ENCODE measurements around the gene ARF1. TPM values are rescaled to one million over a fixed set of nuclear protein-coding genes. Genes with fewer than 3 reads are reported as not detected.

Gene ARF1
- total RNA-seq, 1 donor, result 231 TPM

- H3K27me3 ChIP-seq (ENCODE audit: insufficient read depth, low read length), result no peaks in the 10 kb centered on the region
- peaks cover 26% of the 10 kb centered on the region for H3K4me1 ChIP-seq (ENCODE audit: insufficient read depth, low read length)
- DNase-seq (ENCODE audit: insufficient read length, low spot score, missing footprints), result peak; percentile 68
- H3K4me3 ChIP-seq (ENCODE audit: insufficient read depth, low read length), result no peak overlapping the region
- no peak overlapping the region for H3K27ac ChIP-seq (ENCODE audit: low read depth, low read length)
- no peak for TF ChIP-seq CTCF (IDR thresholded peaks at IDR 0.05; ENCODE audit: extremely low read depth, low read depth, low read length)
- H4K20me1 ChIP-seq (ENCODE audit: insufficient read depth, low read length), result peaks cover 4% of the 10 kb centered on the region
- H3K79me2 ChIP-seq (ENCODE audit: insufficient read depth, low read length), result peaks cover 48% of the 10 kb centered on the region
- no peaks in the 10 kb centered on the region for H3K9me3 ChIP-seq (ENCODE audit: low read depth, low read length)
- H3K36me3 ChIP-seq (ENCODE audit: insufficient read depth, low read length), result peaks cover 14% of the 10 kb centered on the region
- no peak overlapping the region for H2AFZ ChIP-seq (ENCODE audit: low read length)
- no peak overlapping the region for H3K4me2 ChIP-seq (ENCODE audit: insufficient read depth, low read length)
Measured at GRCh38 chr1:228105996-228106799, 23.7 kb downstream of the ARF1 start.

DNA sequence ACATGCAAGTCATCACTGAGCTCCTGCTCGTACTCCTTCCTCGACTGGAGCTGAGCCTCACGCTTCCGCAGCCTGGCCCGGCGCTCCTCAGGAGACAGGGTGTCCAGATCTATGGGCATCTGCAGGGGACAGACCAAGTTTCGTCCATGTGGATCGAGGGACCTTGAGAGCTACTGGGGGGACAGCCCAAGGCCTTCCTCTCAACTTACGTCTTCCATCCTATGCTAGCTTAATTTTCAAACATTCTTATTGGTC, 24.2 kb downstream of the ARF1 start:
- Histone ChIP-seq H3K4me3 (ENCODE audit: insufficient read depth, low read length) (no peak overlapping the region), H3K79me2 (ENCODE audit: insufficient read depth, low read length) (peaks cover 43% of the 10 kb centered on the region), H3K36me3 (ENCODE audit: insufficient read depth, low read length) (peaks cover 14% of the 10 kb centered on the region), H2AFZ (ENCODE audit: low read length) (no peak overlapping the region), H4K20me1 (ENCODE audit: insufficient read depth, low read length) (no peaks in the 10 kb centered on the region), H3K9me3 (ENCODE audit: low read depth, low read length) (no peaks in the 10 kb centered on the region), H3K4me2 (ENCODE audit: insufficient read depth, low read length) (no peak overlapping the region), H3K27ac (ENCODE audit: low read depth, low read length) (no peak overlapping the region), H3K27me3 (ENCODE audit: insufficient read depth, low read length) (no peaks in the 10 kb centered on the region), H3K4me1 (ENCODE audit: insufficient read depth, low read length) (peaks cover 26% of the 10 kb centered on the region)
- TF ChIP-seq CTCF (IDR thresholded peaks at IDR 0.05; ENCODE audit: extremely low read depth, low read depth, low read length), result no peak
- DNase-seq (ENCODE audit: insufficient read length, low spot score, missing footprints), result peak; percentile 52

- H3K79me2 ChIP-seq (ENCODE audit: insufficient read depth, low read length), result peaks cover 35% of the 10 kb centered on the region
- H3K27ac ChIP-seq (ENCODE audit: low read depth, low read length), result no peak overlapping the region
- no peak for TF ChIP-seq CTCF (IDR thresholded peaks at IDR 0.05; ENCODE audit: extremely low read depth, low read depth, low read length)
- H3K4me1 ChIP-seq (ENCODE audit: insufficient read depth, low read length), result peaks cover 26% of the 10 kb centered on the region
- no peaks in the 10 kb centered on the region for H3K27me3 ChIP-seq (ENCODE audit: insufficient read depth, low read length)
- H3K4me3 ChIP-seq (ENCODE audit: insufficient read depth, low read length), result no peak overlapping the region
- DNase-seq (ENCODE audit: insufficient read length, low spot score, missing footprints), result peak; percentile 46
- no peaks in the 10 kb centered on the region for H4K20me1 ChIP-seq (ENCODE audit: insufficient read depth, low read length)
- no peaks in the 10 kb centered on the region for H3K9me3 ChIP-seq (ENCODE audit: low read depth, low read length)
- peaks cover 14% of the 10 kb centered on the region for H3K36me3 ChIP-seq (ENCODE audit: insufficient read depth, low read length)
- no peak overlapping the region for H2AFZ ChIP-seq (ENCODE audit: low read length)
- H3K4me2 ChIP-seq (ENCODE audit: insufficient read depth, low read length), result no peak overlapping the region
Measured at GRCh38 chr1:228107636-228108035, 25.1 kb downstream of the ARF1 start.

DNA sequence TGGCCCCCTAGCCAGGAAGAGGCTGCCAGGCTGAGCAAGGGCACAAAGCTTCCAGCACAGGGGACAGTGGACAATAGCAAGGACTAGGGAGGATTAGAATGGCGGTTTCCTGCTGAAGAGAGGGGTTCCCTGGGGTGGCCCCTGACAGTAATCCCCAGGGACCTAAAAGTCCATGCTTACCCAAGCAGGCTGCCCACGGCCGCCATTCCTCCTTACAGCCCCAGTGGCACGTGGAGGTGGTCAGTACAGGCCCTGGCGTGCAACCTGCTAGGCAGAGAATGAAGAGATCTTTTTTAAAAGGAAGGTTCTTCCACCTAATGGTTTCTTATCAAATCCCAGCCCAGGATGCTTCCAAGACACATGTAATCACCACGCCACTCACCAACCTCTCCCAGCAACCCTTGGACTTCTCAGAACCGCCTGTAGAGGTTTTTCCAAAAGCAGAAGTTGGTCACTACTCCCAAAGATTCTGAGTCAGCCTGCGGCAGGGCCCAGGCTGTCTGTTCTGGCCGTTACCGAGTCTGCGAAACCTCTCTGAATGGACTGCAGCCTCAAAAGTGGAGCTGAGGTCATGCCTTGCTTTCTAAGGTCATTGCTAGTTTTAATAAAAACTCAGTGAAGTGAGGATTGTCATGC, 25.7 kb downstream of the ARF1 start:
- Histone ChIP-seq H2AFZ (ENCODE audit: low read length) (no peak overlapping the region), H4K20me1 (ENCODE audit: insufficient read depth, low read length) (no peaks in the 10 kb centered on the region), H3K9me3 (ENCODE audit: low read depth, low read length) (no peaks in the 10 kb centered on the region), H3K4me1 (ENCODE audit: insufficient read depth, low read length) (peaks cover 26% of the 10 kb centered on the region), H3K27ac (ENCODE audit: low read depth, low read length) (peak overlapping the region; percentile 94), H3K36me3 (ENCODE audit: insufficient read depth, low read length) (peaks cover 14% of the 10 kb centered on the region), H3K4me3 (ENCODE audit: insufficient read depth, low read length) (peak overlapping the region; percentile 100), H3K27me3 (ENCODE audit: insufficient read depth, low read length) (no peaks in the 10 kb centered on the region), H3K4me2 (ENCODE audit: insufficient read depth, low read length) (peak overlapping the region; percentile 97), H3K79me2 (ENCODE audit: insufficient read depth, low read length) (peaks cover 31% of the 10 kb centered on the region)
- DNase-seq (ENCODE audit: insufficient read length, low spot score, missing footprints), result peak; percentile 69
- no peak for TF ChIP-seq CTCF (IDR thresholded peaks at IDR 0.05; ENCODE audit: extremely low read depth, low read depth, low read length)
